Activated CD8-positive, alpha-beta memory T cell treated with anti-CD3 and anti-CD28 coated beads for 4 hours (primary cell): ENCODE results near the gene VTI1A.
"Not testable (repeated sequence)": the region's sequence is repeated elsewhere in the genome, so short reads cannot be mapped to it uniquely, and the experiment has no call there.

Experiments
- DNase-seq, 2 donors: peaks; one replicate each; pipeline ENCODE4 v3.0.0-alpha.2; 2020; ENCODE audit warnings: low read depth in 2 of 2

Gene VTI1A

DNA sequence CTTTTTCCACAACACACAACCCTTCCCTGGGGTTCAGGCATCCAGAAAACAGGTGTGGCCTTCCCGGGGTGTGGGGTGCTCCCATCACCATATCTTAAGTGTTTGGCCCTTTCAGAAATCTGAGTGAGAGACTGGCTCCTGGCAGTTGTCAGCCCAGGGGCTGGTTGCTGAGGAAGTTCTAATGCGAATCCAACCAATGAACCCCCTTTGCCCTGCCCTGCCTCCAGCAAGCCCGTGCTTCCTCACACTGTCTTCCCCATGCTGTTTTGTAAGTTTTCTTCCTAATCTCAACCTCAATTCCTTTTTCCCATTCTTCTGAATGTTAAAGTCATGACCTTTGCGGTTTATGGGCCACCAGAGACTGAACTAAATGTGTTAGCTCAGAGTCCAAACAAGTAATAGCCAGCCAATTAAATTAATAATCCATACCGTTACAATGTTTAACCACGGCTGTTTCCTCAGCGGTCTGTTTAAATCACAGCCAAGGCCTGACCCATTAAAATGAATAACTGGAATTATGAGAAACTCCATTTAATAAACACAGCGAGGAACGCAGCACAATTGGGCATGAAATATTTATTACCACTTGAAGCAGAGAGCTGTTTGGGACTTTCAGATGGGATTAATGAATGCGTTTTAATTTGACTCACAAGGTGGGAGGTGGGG is 412.1 kb downstream of the VTI1A start:
- no peak for DNase-seq

DNA sequence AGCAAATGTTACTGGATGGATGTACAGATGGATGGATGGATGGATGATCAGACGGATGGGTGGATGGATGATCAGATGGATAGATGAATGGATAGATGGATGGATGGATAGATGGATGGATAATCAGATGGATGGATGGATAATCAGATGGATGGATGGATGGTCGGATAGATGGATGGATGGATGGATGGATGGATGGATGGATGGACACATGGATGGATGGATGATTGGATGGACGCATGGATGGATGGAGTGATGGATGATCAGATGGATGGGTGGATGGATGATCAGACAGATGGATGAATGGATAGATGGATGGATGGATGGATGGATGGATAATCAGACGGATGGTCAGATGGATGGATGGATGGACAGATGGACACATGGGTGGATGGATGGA is 412.8 kb downstream of the VTI1A start:
- DNase-seq = no peak

DNA sequence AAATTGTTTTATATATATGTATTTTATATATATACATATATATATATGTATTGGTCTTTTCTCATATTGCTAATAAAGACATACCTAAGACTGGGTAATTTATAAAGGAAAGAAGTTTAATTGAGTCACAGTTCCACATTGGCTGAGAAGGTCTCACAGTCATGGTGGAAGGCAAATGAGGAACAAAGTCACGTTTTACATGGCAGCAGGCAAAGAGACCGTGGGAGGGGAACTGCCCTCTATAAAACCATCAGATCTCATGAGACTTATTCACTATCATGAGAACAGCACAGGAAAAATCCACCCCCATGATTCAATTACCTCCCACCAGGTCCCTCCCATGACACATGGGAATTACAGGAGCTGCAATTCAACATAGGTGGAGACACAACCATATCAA is 416.4 kb downstream of the VTI1A start:
- not testable (repeated sequence) for DNase-seq
